WERI-Rb-1 (cell line): Measurements from ENCODE around the gene SH3RF3.

Experiments used
- DNase-seq: peaks from one replicate; pipeline ENCODE4 v3.0.0-alpha.2; 2020
- H3K27ac ChIP-seq: fragments of 250-450 bp; sonication (Bioruptor Pico); 2 replicates; pipeline ENCODE4 v1.5.1; 2020; ENCODE audit warnings: mild to moderate bottlenecking, moderate library complexity
- H3K27me3 ChIP-seq: fragments of 250-450 bp; sonication (Bioruptor Pico); 2 replicates; pipeline ENCODE4 v1.5.1; 2021; ENCODE audit warnings: mild to moderate bottlenecking, low read depth, moderate library complexity; ENCODE audit not compliant: insufficient read depth, severe bottlenecking
- H3K36me3 ChIP-seq: fragments of 250-450 bp; sonication (Bioruptor Pico); 2 replicates; pipeline ENCODE4 v1.5.1; 2020; ENCODE audit warnings: mild to moderate bottlenecking, moderate library complexity
- H3K4me3 ChIP-seq: 2 replicates; pipeline ENCODE4 v1.5.1; 2011; ENCODE audit warnings: low read depth, mild to moderate bottlenecking, control low read depth, low read length
- H3K9me3 ChIP-seq: fragments of 250-450 bp; sonication (Bioruptor Pico); 2 replicates; pipeline ENCODE4 v1.5.1; 2021; ENCODE audit warnings: mild to moderate bottlenecking, moderate library complexity; ENCODE audit not compliant: severe bottlenecking
- CTCF ChIP-seq: IDR thresholded peaks from 2 replicates; pipeline ENCODE4 v1.5.1; 2011; ENCODE audit warnings: low read depth, mild to moderate bottlenecking, control low read depth, inconsistent platforms, low read length

Gene SH3RF3

GRCh38 chr2:109489296-109489695 is 360.3 kb downstream of the SH3RF3 start:
- H3K27ac ChIP-seq, result no peak overlapping the region
- TF ChIP-seq CTCF, result no peak
- no peak for DNase-seq
- H3K36me3 ChIP-seq, result no peaks in the 10 kb centered on the region
- H3K4me3 ChIP-seq, result no peak overlapping the region
- H3K27me3 ChIP-seq, result no peaks in the 10 kb centered on the region
- H3K9me3 ChIP-seq, result no peaks in the 10 kb centered on the region

- Histone ChIP-seq H3K9me3 (no peaks in the 10 kb centered on the region), H3K27ac (no peak overlapping the region), H3K27me3 (no peaks in the 10 kb centered on the region), H3K36me3 (no peaks in the 10 kb centered on the region), H3K4me3 (no peak overlapping the region)
- no peak for TF ChIP-seq CTCF
- no peak for DNase-seq
These were observed 364.4 kb downstream of the SH3RF3 start for GRCh38 chr2:109493176-109493935.

GRCh38 chr2:109494351-109494750 is 365.3 kb downstream of the SH3RF3 start:
- Histone ChIP-seq H3K27ac (no peak overlapping the region), H3K4me3 (no peak overlapping the region), H3K36me3 (no peaks in the 10 kb centered on the region), H3K27me3 (no peaks in the 10 kb centered on the region), H3K9me3 (no peaks in the 10 kb centered on the region)
- no peak for TF ChIP-seq CTCF
- no peak for DNase-seq

- TF ChIP-seq CTCF, result no peak
- Histone ChIP-seq H3K27me3 (no peaks in the 10 kb centered on the region), H3K27ac (no peak overlapping the region), H3K9me3 (no peaks in the 10 kb centered on the region), H3K36me3 (no peaks in the 10 kb centered on the region), H3K4me3 (no peak overlapping the region)
- DNase-seq, result no peak
These were observed 368.5 kb downstream of the SH3RF3 start for GRCh38 chr2:109497463-109497862.

- peak; percentile 36 for DNase-seq
- no peaks in the 10 kb centered on the region for H3K36me3 ChIP-seq
- H3K27ac ChIP-seq, result no peak overlapping the region
- TF ChIP-seq CTCF, result no peak
- H3K27me3 ChIP-seq, result no peaks in the 10 kb centered on the region
- H3K4me3 ChIP-seq, result no peak overlapping the region
- no peaks in the 10 kb centered on the region for H3K9me3 ChIP-seq
These were observed 369.2 kb downstream of the SH3RF3 start for GRCh38 chr2:109497911-109498870.
